SH-SY5Y (cell line): ENCODE measurements around the gene BAIAP2.

Source experiments
- GATA2 ChIP-seq: IDR thresholded peaks from 2 replicates; pipeline ENCODE4 v1.6.1; 2011; ENCODE audit warnings: mild to moderate bottlenecking, low read depth, low read length
- GATA3 ChIP-seq: IDR thresholded peaks from 2 replicates; pipeline ENCODE4 v1.6.1; 2011; ENCODE audit warnings: low read depth, mild to moderate bottlenecking, low read length, moderate library complexity

DNA sequence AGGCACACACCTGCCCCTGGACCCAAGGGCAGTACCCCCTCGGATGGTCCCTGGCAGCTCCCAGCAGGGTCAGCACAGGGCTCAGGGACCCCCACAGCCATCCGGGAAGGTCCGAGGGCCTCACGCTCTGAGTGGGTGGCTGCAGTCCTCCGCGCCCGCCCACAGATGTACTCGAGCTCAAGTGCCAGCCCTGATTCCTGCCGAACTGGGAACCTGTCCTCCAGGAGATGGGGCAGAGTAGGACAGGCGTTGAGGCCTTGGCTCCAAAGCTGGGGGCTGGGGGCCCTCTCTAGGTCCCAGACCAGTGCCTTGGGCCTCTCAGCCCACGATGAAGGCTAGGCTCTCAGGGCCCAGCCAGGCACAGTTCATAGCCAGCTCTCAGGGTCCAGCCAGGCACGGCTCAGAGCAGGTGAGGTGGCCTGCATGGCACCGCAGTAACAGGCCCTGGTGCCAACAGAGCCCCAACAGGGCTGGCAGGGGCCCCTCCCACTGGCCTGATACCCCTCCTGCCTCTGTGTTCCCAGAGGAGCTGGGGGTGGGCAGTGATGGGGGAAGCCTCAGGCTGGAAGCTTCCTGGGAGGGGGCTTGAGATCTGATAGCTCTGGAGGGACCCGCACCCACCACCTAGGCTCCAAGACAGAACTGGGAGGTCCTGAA is 94.9 kb downstream of the BAIAP2 start:
- TF ChIP-seq GATA2 (no peak), GATA3 (no peak)
